Activated naive CD4-positive, alpha-beta T cell treated with anti-CD3 and anti-CD28 coated beads, Interleukin-2, amount 10 ng/mL, durations not matched to agents 7 days and 5 days (primary cell): ENCODE data around the gene DAAM1.

ENCODE experiments used
- CTCF ChIA-PET: fragments of 350-600 bp; sonication (Branson Sonifier 250); formaldehyde crosslinking; loops from one replicate; lab custom pipeline; 2021; ENCODE audit warnings: antibody characterized with exemption; lab: Charles Lee
- DNase-seq: peaks from one replicate; pipeline ENCODE4 v3.0.0-alpha.2; 2020
- H3K27ac Mint-ChIP-seq: one replicate; pipeline ENCODE4 v1.8.0; 2021; ENCODE audit warnings: mild to moderate bottlenecking, moderate library complexity, mixed read lengths
- H3K27me3 Mint-ChIP-seq: one replicate; pipeline ENCODE4 v1.8.0; 2021; ENCODE audit warnings: mild to moderate bottlenecking, mixed read lengths
- H3K36me3 Mint-ChIP-seq: one replicate; pipeline ENCODE4 v1.8.0; 2021; ENCODE audit warnings: mixed read lengths
- H3K4me1 Mint-ChIP-seq: one replicate; pipeline ENCODE4 v1.8.0; 2021; ENCODE audit warnings: mixed read lengths
- H3K4me3 Mint-ChIP-seq: one replicate; pipeline ENCODE4 v1.8.0; 2021; ENCODE audit warnings: mild to moderate bottlenecking, moderate library complexity, mixed read lengths
- H3K9me3 Mint-ChIP-seq: one replicate; pipeline ENCODE4 v1.8.0; 2021; ENCODE audit warnings: mixed read lengths

DAAM1 gene

DNA sequence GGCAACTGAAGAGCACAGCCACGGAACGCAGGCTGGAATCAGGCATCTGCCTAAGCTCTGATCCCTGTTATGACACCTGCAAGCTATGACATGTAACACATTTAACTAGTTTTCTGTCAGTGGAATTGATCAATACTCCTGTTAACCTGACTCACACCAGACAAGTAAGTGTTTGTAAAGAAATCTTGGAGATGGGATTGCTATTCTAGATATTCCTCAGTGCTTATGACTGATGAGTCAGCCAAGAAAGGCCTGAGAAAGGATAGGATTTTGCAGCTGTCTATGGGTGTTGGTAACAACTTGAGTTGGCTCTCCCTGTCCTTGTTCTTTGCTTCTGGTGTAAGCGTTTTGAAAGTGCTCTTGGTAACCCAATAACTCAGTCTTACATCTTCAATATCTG lies 166.2 kb downstream of the DAAM1 start:
- peaks cover 9% of the 10 kb centered on the region for H3K36me3 Mint-ChIP-seq
- CTCF ChIA-PET, result no interaction called here
- no peak overlapping the region for H3K4me3 Mint-ChIP-seq
- H3K4me1 Mint-ChIP-seq, result no peaks in the 10 kb centered on the region
- no peaks in the 10 kb centered on the region for H3K9me3 Mint-ChIP-seq
- no peaks in the 10 kb centered on the region for H3K27me3 Mint-ChIP-seq
- DNase-seq, result no peak
- H3K27ac Mint-ChIP-seq, result no peak overlapping the region

DNA sequence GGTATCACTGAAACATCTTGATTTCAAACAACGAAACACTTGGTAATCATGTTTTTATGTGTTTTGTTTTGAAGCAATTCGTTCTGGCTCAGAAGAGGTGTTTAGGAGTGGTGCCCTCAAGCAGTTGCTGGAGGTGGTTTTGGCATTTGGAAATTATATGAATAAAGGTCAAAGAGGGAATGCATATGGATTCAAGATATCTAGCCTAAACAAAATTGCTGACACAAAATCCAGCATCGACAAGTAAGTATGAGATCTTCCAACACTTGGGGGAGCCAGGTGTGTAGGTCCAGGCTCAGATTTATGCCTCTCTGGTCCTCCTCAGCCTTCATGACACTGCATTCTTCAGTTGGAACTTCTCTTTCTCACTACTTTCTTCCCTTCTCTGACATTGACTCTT lies 166.6 kb downstream of the DAAM1 start:
- H3K9me3 Mint-ChIP-seq, result no peaks in the 10 kb centered on the region
- no peak overlapping the region for H3K4me3 Mint-ChIP-seq
- no peak for DNase-seq
- H3K36me3 Mint-ChIP-seq, result peaks cover 9% of the 10 kb centered on the region
- H3K27ac Mint-ChIP-seq, result no peak overlapping the region
- H3K27me3 Mint-ChIP-seq, result no peaks in the 10 kb centered on the region
- CTCF ChIA-PET, result no interaction called here
- no peaks in the 10 kb centered on the region for H3K4me1 Mint-ChIP-seq

DNA sequence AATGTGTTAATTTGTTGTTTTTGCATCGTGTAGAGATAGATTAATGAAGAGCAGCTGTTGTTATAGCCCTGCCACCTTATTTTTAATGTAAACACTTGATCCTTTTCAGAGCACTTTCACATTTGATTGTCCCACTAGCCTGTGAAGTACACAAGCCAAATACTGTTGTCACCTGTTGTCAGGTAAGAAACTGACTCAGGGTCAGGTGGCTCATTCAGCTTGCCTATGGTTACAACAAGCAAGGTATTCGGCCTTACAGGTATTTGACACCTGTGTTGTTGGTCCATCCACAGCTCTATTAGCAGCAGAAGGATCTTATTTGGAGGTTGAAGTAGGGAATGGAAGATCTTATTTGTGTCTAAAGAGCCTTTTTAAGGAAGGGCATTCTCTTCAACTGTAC lies 167.8 kb downstream of the DAAM1 start:
- H3K9me3 Mint-ChIP-seq, result no peaks in the 10 kb centered on the region
- CTCF ChIA-PET, result no interaction called here
- peaks cover 9% of the 10 kb centered on the region for H3K36me3 Mint-ChIP-seq
- no peak overlapping the region for H3K4me3 Mint-ChIP-seq
- H3K27me3 Mint-ChIP-seq, result no peaks in the 10 kb centered on the region
- no peak for DNase-seq
- no peaks in the 10 kb centered on the region for H3K4me1 Mint-ChIP-seq
- no peak overlapping the region for H3K27ac Mint-ChIP-seq

DNA sequence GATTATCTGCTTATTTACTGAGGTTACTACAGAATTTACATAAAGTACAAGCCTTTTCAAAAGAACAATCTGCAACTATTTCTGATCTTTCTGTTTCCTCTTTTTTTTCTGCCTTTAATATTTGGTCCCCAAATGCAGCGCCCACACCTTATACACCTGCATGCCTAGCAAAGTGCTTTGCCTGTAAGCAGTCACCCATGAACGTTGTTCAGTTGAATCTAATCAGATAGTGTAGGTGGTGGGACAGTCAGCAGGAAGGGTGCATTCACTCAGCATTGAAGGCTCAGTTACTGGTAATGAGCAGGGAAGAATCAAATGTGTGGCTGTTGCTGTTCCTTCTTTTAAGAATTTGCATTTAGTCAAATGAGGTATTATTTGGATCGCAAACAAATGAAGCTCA lies 168.3 kb downstream of the DAAM1 start:
- peaks cover 9% of the 10 kb centered on the region for H3K36me3 Mint-ChIP-seq
- H3K4me1 Mint-ChIP-seq, result no peaks in the 10 kb centered on the region
- no peak overlapping the region for H3K27ac Mint-ChIP-seq
- no peak overlapping the region for H3K4me3 Mint-ChIP-seq
- no peaks in the 10 kb centered on the region for H3K9me3 Mint-ChIP-seq
- no peaks in the 10 kb centered on the region for H3K27me3 Mint-ChIP-seq
- CTCF ChIA-PET, result interaction anchor here (0.7 kb wide), 1 partner anchor 163 kb away, joined by 3 read pairs; no protein-coding TSS in a partner anchor
- DNase-seq, result no peak

DNA sequence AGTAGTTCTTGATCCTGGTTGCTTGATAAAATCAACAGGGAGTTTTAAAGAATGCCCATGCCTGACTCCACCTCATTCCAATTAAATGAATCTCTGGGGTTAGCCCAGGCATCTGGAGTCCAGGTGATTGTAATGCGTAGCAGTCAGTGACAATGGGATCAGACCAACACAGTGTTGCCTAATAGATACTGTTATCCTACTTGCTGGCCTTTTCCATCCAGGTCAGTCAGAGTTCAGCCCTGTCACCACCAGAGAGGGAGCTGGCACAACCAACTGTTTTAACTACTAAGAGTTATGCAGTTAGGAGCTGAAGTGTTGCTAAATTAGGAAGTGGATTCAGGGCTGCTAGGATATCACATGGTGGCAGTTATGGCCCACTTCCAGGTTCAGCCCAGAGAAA lies 169.6 kb downstream of the DAAM1 start:
- CTCF ChIA-PET, result no interaction called here
- Mint-ChIP-seq H3K27ac (no peak overlapping the region), H3K9me3 (no peaks in the 10 kb centered on the region), H3K36me3 (peaks cover 8% of the 10 kb centered on the region), H3K4me3 (no peak overlapping the region), H3K27me3 (no peaks in the 10 kb centered on the region), H3K4me1 (no peaks in the 10 kb centered on the region)
- no peak for DNase-seq

DNA sequence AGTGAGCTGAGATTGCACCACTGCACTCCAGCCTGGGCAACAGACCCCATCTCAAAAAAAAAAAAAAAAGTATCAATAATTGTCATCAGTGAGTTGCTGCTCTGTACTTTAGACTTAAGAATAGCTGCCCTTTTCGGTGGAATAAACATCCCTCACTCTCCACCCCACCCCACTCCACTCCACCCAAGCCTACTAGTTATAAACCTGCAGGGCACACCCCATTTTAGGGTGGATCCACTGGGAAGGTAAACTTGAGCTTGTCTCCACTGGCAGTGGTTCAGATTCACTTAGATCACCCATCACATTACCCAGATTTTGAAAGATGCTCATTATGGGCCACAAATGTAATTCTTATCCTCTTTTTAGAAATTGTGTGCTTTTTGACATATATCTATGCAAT lies 170.3 kb downstream of the DAAM1 start:
- H3K9me3 Mint-ChIP-seq, result no peaks in the 10 kb centered on the region
- no peaks in the 10 kb centered on the region for H3K27me3 Mint-ChIP-seq
- H3K4me3 Mint-ChIP-seq, result no peak overlapping the region
- no peaks in the 10 kb centered on the region for H3K4me1 Mint-ChIP-seq
- CTCF ChIA-PET, result no interaction called here
- peaks cover 10% of the 10 kb centered on the region for H3K36me3 Mint-ChIP-seq
- H3K27ac Mint-ChIP-seq, result no peak overlapping the region
- no peak for DNase-seq

DNA sequence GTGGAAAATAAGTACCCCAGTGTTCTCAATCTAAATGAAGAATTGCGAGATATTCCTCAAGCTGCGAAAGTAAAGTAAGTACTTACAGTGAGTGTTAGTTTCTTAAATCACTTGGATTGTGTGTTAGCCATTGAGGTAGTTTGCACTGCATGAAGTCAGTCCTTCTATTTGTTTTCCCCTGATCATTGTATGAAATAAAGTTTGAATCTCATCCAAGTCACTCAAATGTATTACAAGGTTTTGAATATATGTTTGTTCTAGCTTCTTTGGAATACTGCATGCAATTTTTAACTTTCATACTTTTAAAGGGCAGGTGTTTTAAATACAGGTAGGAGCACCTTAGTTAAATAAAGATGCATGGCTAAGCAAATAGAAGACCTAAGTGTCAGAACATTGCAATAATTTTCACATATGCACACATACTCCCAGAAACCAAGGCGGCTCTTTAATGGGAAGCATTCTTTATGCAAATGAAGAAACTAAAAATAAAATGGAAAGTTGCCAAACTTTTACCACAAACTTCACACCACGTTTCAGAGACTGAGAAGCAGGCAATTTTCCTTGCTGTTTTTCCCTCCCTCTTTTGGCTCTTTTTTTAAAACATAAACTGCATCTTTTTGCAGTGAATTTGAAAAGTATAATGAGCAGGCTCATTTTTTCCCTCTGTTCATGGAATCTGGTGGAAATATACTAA lies 171.1 kb downstream of the DAAM1 start:
- no peaks in the 10 kb centered on the region for H3K27me3 Mint-ChIP-seq
- H3K27ac Mint-ChIP-seq, result no peak overlapping the region
- no peaks in the 10 kb centered on the region for H3K9me3 Mint-ChIP-seq
- peaks cover 12% of the 10 kb centered on the region for H3K36me3 Mint-ChIP-seq
- no peak for DNase-seq
- H3K4me3 Mint-ChIP-seq, result no peak overlapping the region
- no peaks in the 10 kb centered on the region for H3K4me1 Mint-ChIP-seq
- CTCF ChIA-PET, result no interaction called here

DNA sequence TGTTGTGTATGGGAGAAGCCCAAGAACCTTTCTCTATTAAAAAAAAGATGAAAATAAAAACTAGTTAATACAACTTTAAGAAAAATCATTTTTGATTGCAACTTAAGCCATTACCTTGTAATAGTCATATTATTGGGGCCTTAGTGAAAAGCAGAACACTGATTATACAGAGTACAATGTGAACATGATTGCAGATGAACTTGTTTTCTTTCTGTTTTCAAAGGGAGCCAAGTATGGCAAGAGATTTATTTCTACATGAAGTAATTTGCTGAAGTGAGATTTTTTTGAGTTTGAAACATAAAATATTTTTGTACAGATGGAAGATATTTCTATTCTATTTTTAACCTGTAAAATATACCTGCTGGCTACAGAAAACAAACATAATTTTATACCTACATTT lies 171.8 kb downstream of the DAAM1 start:
- Mint-ChIP-seq H3K4me3 (no peak overlapping the region), H3K9me3 (no peaks in the 10 kb centered on the region), H3K27ac (no peak overlapping the region), H3K4me1 (no peaks in the 10 kb centered on the region), H3K27me3 (no peaks in the 10 kb centered on the region), H3K36me3 (peaks cover 12% of the 10 kb centered on the region)
- DNase-seq, result no peak
- CTCF ChIA-PET, result no interaction called here

DNA sequence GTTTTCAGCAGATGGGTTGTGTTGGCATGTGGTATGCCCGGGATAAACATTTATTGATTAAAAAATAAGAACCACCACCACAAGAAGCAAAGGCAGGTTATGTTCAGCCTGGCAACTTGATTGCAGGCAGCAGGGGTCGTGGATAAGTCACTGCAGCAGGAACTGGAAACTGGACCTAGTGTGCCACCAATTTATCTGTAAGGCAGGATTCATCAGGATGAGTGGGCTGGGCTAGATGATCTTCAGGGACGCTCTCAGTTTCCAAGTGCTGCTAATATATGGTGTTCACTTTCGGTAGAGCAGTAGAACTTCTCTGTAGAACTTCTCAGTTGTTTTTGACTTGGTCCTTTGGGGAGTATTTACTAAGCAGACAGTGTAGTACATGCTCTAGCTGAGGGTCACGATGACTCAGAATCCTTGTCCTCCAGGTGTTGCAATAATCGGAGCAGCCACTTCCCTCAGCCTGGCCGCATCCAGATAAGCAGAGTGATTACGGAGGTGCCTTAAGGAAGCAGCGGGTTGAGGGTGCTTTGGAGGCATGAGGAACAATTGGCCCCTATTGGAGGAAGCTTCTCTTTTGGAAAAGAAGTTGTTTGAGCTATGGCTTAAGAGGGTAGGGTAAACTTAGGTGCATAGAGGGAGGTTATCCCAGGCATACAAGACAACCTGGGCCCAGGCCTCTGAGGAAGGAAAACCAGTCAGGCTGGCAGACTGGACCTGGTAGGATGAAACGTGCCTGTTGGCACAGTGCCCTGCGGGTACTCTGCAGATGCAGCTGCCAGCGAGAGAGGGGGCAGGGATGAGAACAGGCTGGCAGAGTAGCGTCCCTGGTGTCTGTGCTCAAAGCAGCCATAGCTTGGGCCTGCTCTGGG lies 172.7 kb downstream of the DAAM1 start:
- no peaks in the 10 kb centered on the region for H3K27me3 Mint-ChIP-seq
- H3K4me3 Mint-ChIP-seq, result no peak overlapping the region
- peaks cover 11% of the 10 kb centered on the region for H3K36me3 Mint-ChIP-seq
- DNase-seq, result no peak
- CTCF ChIA-PET, result no interaction called here
- no peaks in the 10 kb centered on the region for H3K4me1 Mint-ChIP-seq
- H3K27ac Mint-ChIP-seq, result no peak overlapping the region
- no peaks in the 10 kb centered on the region for H3K9me3 Mint-ChIP-seq

DNA sequence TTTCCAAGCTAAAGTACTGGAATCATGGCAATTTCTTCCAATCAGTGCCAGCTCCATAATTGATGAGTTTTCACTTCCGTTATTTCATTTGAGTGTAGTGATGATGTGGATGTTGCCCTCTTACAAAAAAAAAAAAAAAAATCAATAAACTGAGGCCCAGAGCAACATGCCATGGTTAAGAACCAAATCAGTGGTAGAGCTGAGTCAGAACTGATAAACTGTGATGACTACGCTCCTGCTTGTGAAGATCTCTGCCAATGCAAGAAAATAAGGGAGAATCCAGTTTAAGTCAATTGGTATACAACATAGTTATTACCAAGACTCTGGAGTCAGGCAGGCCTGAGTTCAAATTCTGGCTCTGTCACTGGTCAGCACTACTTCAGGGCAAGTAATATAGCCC lies 174.0 kb downstream of the DAAM1 start:
- Mint-ChIP-seq H3K27me3 (no peaks in the 10 kb centered on the region), H3K9me3 (no peaks in the 10 kb centered on the region), H3K27ac (no peak overlapping the region), H3K4me1 (no peaks in the 10 kb centered on the region), H3K4me3 (no peak overlapping the region), H3K36me3 (peaks cover 11% of the 10 kb centered on the region)
- no peak for DNase-seq
- CTCF ChIA-PET, result no interaction called here

DNA sequence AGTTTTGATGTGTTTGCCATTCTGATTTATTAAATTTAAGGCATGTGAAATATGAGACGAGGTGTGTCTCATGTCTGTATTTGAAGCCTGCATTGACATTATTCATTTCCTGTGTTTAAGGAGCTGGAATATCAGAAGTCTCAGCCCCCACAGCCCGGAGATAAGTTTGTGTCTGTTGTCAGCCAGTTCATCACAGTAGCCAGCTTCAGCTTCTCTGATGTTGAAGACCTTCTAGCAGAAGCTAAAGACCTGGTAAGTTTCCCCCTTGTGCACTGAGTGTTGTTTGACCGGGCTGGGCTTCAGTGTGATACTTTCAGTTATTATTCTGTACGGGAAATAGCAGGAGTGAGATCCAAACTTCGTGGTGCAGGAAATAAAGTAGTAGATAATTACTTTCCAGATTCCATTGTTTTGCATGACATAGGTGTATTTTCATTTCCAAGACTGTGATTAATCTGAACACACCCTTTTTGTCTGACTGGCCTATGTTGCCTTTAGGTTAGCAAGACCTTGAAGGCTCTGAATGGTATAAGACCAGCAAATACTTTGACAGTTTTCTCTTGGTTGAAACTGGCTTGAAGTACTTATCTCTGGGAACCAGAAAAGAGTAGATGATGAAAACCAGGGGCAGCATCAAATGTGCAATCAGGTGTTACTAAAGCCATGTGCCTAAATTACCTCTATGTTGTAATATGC lies 175.2 kb downstream of the DAAM1 start:
- Mint-ChIP-seq H3K4me3 (no peak overlapping the region), H3K4me1 (no peaks in the 10 kb centered on the region), H3K27me3 (no peaks in the 10 kb centered on the region), H3K27ac (no peak overlapping the region), H3K36me3 (peaks cover 15% of the 10 kb centered on the region), H3K9me3 (no peaks in the 10 kb centered on the region)
- CTCF ChIA-PET, result no interaction called here
- DNase-seq, result no peak

DNA sequence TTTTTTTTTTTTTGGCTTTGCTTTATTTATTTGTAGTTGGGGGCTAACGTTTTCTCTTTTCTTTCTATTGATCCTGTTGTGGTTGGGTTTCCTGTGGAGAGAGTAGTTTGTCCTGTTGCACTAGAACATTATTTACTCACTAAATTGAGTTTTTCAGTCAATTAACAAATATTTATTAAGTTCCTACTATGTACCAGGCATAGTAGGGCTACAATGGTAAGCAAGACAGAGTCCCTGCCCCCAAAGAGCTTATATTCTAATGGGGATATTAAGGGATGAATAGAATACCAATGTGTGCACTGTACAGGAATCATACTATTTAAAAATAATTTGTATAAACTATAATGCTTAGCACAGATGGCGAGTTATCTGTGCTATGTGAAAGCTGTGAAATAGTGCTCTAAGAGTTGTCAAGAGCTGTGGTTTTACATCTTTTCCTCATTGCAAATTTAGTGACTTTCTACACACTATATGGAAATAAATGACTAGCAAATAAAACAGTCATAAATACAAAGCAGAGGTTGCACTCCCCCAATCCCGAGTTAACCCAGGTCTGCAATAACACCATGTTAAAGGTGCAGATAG lies 181.8 kb downstream of the DAAM1 start:
- H3K4me1 Mint-ChIP-seq, result no peaks in the 10 kb centered on the region
- H3K36me3 Mint-ChIP-seq, result peaks cover 4% of the 10 kb centered on the region
- no peak overlapping the region for H3K4me3 Mint-ChIP-seq
- no peak for DNase-seq
- H3K27ac Mint-ChIP-seq, result no peak overlapping the region
- CTCF ChIA-PET, result interaction anchor here (0.6 kb wide), 1 partner anchor 454 kb away, joined by 4 read pairs; no protein-coding TSS in a partner anchor
- H3K27me3 Mint-ChIP-seq, result no peaks in the 10 kb centered on the region
- H3K9me3 Mint-ChIP-seq, result no peaks in the 10 kb centered on the region

DNA sequence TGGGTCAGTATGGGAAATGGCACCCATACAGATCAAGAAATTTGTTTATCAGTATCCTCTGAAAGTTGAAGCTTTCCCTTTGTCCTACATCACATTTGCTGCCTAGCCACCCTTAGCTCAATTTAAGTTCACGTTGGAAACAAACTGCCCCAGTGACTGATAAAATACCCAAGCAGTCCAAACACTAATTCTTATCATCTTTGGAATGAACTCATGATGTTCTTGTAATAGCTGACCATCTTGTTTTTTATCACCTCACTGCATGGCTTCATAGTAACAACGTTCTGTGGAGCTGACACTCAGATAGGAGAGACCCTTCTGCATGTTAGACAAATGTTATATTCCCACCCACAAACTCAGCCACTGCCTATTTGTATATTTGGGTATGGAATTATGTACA lies 183.3 kb downstream of the DAAM1 start:
- CTCF ChIA-PET, result no interaction called here
- no peak overlapping the region for H3K27ac Mint-ChIP-seq
- H3K27me3 Mint-ChIP-seq, result no peaks in the 10 kb centered on the region
- no peaks in the 10 kb centered on the region for H3K4me1 Mint-ChIP-seq
- H3K9me3 Mint-ChIP-seq, result no peaks in the 10 kb centered on the region
- DNase-seq, result no peak
- H3K36me3 Mint-ChIP-seq, result peaks cover 4% of the 10 kb centered on the region
- no peak overlapping the region for H3K4me3 Mint-ChIP-seq

DNA sequence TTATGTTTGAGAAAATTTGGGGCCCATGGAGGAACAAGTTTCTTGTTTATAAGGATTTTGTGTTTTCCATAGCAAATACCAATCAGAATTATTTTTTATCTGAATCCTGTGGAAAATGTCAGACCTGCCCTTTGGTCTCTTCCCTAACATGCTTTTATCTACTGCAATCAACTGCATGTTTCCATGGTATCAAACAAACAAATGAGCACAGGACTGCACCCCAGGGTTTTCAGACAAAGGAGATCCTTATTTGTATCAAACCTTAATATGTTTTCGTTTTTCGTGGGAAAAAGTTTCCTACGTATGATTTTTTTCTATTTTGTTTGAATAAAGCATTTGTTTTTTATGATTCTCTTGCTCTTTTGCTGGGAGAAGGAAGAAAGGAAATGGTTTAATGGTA lies 185.6 kb downstream of the DAAM1 start:
- Mint-ChIP-seq H3K4me1 (no peaks in the 10 kb centered on the region), H3K27me3 (peaks cover 13% of the 10 kb centered on the region)
- CTCF ChIA-PET, result no interaction called here

More for the DNA sequence above, 185.6 kb downstream of the DAAM1 start:
- Mint-ChIP-seq H3K4me3 (no peak overlapping the region), H3K36me3 (no peaks in the 10 kb centered on the region), H3K27ac (no peak overlapping the region), H3K9me3 (no peaks in the 10 kb centered on the region)
- no peak for DNase-seq
